Panc1 (cell line): ENCODE results near the gene MYO1H. TPM values are rescaled to one million over a fixed set of nuclear protein-coding genes. Genes with fewer than 3 reads are reported as not detected.

Experiments
- ATAC-seq: fragments of 200-7000 bp; cut with Tn5 transposase; 2 replicates; pipeline ENCODE4 v1.9.1; 2020; ENCODE audit warnings: mild to moderate bottlenecking, moderate library complexity
- BruUV-seq: library from RNA; stranded (reverse); fragments of 400-500 nt; replicated peaks from 2 replicates; lab custom pipeline; 2021; lab: Mats Ljungman, UMichigan
- CTCF ChIA-PET: fragments of 300-600 bp; sonication (Branson Sonifier 250); formaldehyde crosslinking; loops from one replicate; lab custom pipeline; 2022; ENCODE audit warnings: antibody characterized with exemption; lab: Charles Lee
- POLR2A ChIA-PET: fragments of 300-600 bp; sonication (Branson Sonifier 250); formaldehyde crosslinking; loops from one replicate; lab custom pipeline; 2022; ENCODE audit warnings: antibody characterized with exemption; lab: Charles Lee
- DNase-seq: peaks from one replicate; pipeline ENCODE4 v3.0.0-alpha.2; 2010; ENCODE audit warnings: low read depth, low spot score
- H3K27ac ChIP-seq: 2 replicates; pipeline ENCODE4 v1.5.1; 2011; ENCODE audit warnings: mild to moderate bottlenecking, low read length, inconsistent platforms
- H3K27me3 ChIP-seq: fragments of 200-500 bp; sonication (Bioruptor generic); 2 replicates; pipeline ENCODE4 v1.6.0; 2014; ENCODE audit warnings: low read length, inconsistent platforms; ENCODE audit not compliant: control insufficient read depth, insufficient read depth
- H3K36me3 ChIP-seq: fragments of 200-500 bp; sonication (Bioruptor generic); 2 replicates; pipeline ENCODE4 v1.5.1; 2014; ENCODE audit warnings: inconsistent platforms, mild to moderate bottlenecking, low read length, moderate library complexity; ENCODE audit not compliant: control insufficient read depth, insufficient read depth
- H3K4me1 ChIP-seq: 2 replicates; pipeline ENCODE4 v1.5.1; 2011; ENCODE audit warnings: inconsistent platforms, mild to moderate bottlenecking, low read length, moderate library complexity; ENCODE audit not compliant: control insufficient read depth, insufficient read depth
- H3K4me3 ChIP-seq, 2 experiments: 2 replicates each; pipeline ENCODE4 v1.5.1; 2011 to 2012; ENCODE audit warnings: low read depth in 2 of 2, low read length in 2 of 2, mild to moderate bottlenecking in 2 of 2, inconsistent platforms in 1 of 2, moderate library complexity in 1 of 2
- H3K9me3 ChIP-seq: fragments of 200-500 bp; sonication (Bioruptor generic); 2 replicates; pipeline ENCODE4 v1.5.1; 2014; ENCODE audit warnings: low read depth, mild to moderate bottlenecking, inconsistent platforms, low read length, moderate library complexity; ENCODE audit not compliant: control insufficient read depth, insufficient read depth
- CTCF ChIP-seq: fragments of 450-650 bp; IDR thresholded peaks from 2 replicates; pipeline ENCODE4 v1.5.1; 2017; ENCODE audit warnings: mild to moderate bottlenecking
- POLR2AphosphoS5 ChIP-seq: IDR thresholded peaks from 2 replicates; pipeline ENCODE4 v1.6.1; 2012; ENCODE audit warnings: mild to moderate bottlenecking, low read depth, low read length, moderate library complexity
- REST ChIP-seq, 2 experiments: IDR thresholded peaks; 2 replicates each; pipeline ENCODE4 v1.6.1; 2011 to 2012; ENCODE audit warnings: low read depth in 2 of 2, control low read depth in 1 of 2, low read length in 1 of 2, mild to moderate bottlenecking in 1 of 2, moderate library complexity in 1 of 2; ENCODE audit not compliant: insufficient read depth in 1 of 2
- SIN3A ChIP-seq: IDR thresholded peaks from 2 replicates; pipeline ENCODE4 v1.6.1; 2012; ENCODE audit warnings: low read depth, mild to moderate bottlenecking, low read length, moderate library complexity, borderline replicate concordance; ENCODE audit not compliant: insufficient read depth
- TCF7L2 ChIP-seq: IDR thresholded peaks from 2 replicates; pipeline ENCODE4 v1.6.1; 2011; ENCODE audit warnings: mild to moderate bottlenecking, low read depth, low read length, inconsistent platforms
- in situ Hi-C: cut with HindIII; loops from 2 replicates; pipeline ENCODE4 v1.10.0; 2016; ENCODE audit warnings: low sequenced_read_pairs, low pct_unique_long_range_greater_than_20kb
- intact Hi-C: fragments of 100-400 bp; cut with micrococcal nuclease; formaldehyde crosslinking; loops from one replicate; pipeline ENCODE4 v1.10.0; 2022; ENCODE audit not compliant: unreplicated experiment
- total RNA-seq: library from RNA; stranded (reverse); gene quantifications from one replicate; pipeline ENCODE4 v1.2.1, GENCODE V29; 2021; ENCODE audit not compliant: unreplicated experiment

MYO1H gene
- total RNA-seq, 1 experiment from 2014 or later = not detected

- H3K4me1 ChIP-seq = no peaks in the 10 kb centered on the region
- H3K36me3 ChIP-seq = no peaks in the 10 kb centered on the region
- peak; percentile 73; the same call in 1 of the 2 replicates for ATAC-seq
- H3K27me3 ChIP-seq = peaks cover 2% of the 10 kb centered on the region; the same call in 1 of the 2 replicates
- H3K27ac ChIP-seq = no peak overlapping the region
- no peaks in the 10 kb centered on the region for H3K9me3 ChIP-seq
- POLR2A ChIA-PET = no interaction called here
- intact Hi-C loops (loop anchor here (5.0 kb wide), 1 partner anchor 275 kb away; no protein-coding TSS in a partner anchor), in situ Hi-C loops (no loop called here)
- no peak for DNase-seq
- CTCF ChIA-PET = interaction anchor here (1.2 kb wide), 1 partner anchor 124 kb away, joined by 8 read pairs; no protein-coding TSS in a partner anchor
- no TSS peak for BruUV-seq
- no peak overlapping the region for H3K4me3 ChIP-seq
- TF ChIP-seq REST (IDR thresholded peaks at IDR 0.05; ENCODE audit: insufficient read depth in 1 of 2, low read depth in 2 of 2, low read length in 1 of 2) (no peak), CTCF (peak; percentile 80)
These were observed 39.9 kb downstream of the MYO1H start for GRCh38 chr12:109387425-109388166.

GRCh38 chr12:109388167-109388563 is 40.5 kb downstream of the MYO1H start:
- TF ChIP-seq SIN3A = no peak
- TF ChIP-seq TCF7L2 = no peak
- TF ChIP-seq POLR2AphosphoS5 = no peak
- intact Hi-C loops = loop anchor here (5.0 kb wide), 1 partner anchor 276 kb away; no protein-coding TSS in a partner anchor
- DNase-seq (no peak), ATAC-seq (no peak)
- no peaks in the 10 kb centered on the region for H3K9me3 ChIP-seq
- in situ Hi-C loops = no loop called here
- H3K36me3 ChIP-seq = no peaks in the 10 kb centered on the region
- H3K27me3 ChIP-seq = peaks cover 2% of the 10 kb centered on the region; the same call in 1 of the 2 replicates
- ChIA-PET POLR2A (no interaction called here), CTCF (no interaction called here)
- H3K4me1 ChIP-seq = no peaks in the 10 kb centered on the region
- H3K4me3 ChIP-seq = no peak overlapping the region
- BruUV-seq = no TSS peak
- H3K27ac ChIP-seq = no peak overlapping the region

- no peak overlapping the region for H3K4me3 ChIP-seq
- no peak for TF ChIP-seq CTCF
- POLR2A ChIA-PET = interaction anchor here (0.5 to 0.6 kb wide), 2 partner anchors 277 to 365 kb away, joined by 3 to 10 read pairs; no protein-coding TSS in a partner anchor
- no TSS peak for BruUV-seq
- no peaks in the 10 kb centered on the region for H3K36me3 ChIP-seq
- no peaks in the 10 kb centered on the region for H3K4me1 ChIP-seq
- DNase-seq (no peak), ATAC-seq (peak; percentile 41; the same call in 1 of the 2 replicates)
- CTCF ChIA-PET = interaction anchor here (0.6 to 1.2 kb wide), 3 partner anchors 39 to 85 kb away, joined by 3 to 11 read pairs (median 8); no protein-coding TSS in a partner anchor
- in situ Hi-C loops = no loop called here
- H3K9me3 ChIP-seq = no peaks in the 10 kb centered on the region
- H3K27me3 ChIP-seq = peaks cover 2% of the 10 kb centered on the region
- intact Hi-C loops = loop anchor here (5.0 kb wide), 1 partner anchor 277 kb away; no protein-coding TSS in a partner anchor
- H3K27ac ChIP-seq = no peak overlapping the region
These were observed 41.4 kb downstream of the MYO1H start for GRCh38 chr12:109389146-109389545.
